ENCODE results near the gene DAP. TPM values are rescaled to one million over a fixed set of nuclear protein-coding genes. Genes with fewer than 3 reads are reported as not detected.
A peak's percentile ranks its signal among the peaks of the same experiment; 100 is the strongest.

DAP gene
- total and polyA plus RNA-seq, 7 experiments from 2014 or later = 31.9 to 91.6 (median 43.0) TPM

- Histone ChIP-seq H3K36me3 (ENCODE audit: control insufficient read depth in 2 of 3, insufficient read depth in 3 of 3, low read length in 3 of 3) (no peaks in the 10 kb centered on the region), H3K4me1 (ENCODE audit: control insufficient read depth in 2 of 2, insufficient read depth in 2 of 2, low read length in 2 of 2) (peaks cover 13 to 15% of the 10 kb centered on the region in 2 donors), H3K9me3 (ENCODE audit: control insufficient read depth in 2 of 3, low read length in 3 of 3) (no peaks in the 10 kb centered on the region), H3K27me3 (ENCODE audit: control insufficient read depth in 2 of 2, insufficient read depth in 2 of 2, low read length in 2 of 2) (no peaks in the 10 kb centered on the region), H3K27ac (ENCODE audit: low read depth, low read length) (peak overlapping the region; percentile 81), H3K4me3 (ENCODE audit: low read length) (peak overlapping the region; percentile 73)
- Mint-ChIP-seq H3K27ac (peak overlapping the region; percentile 76 to 94 (median 87)), H3K27me3 (peaks cover 0 to 16% (median 0%) of the 10 kb centered on the region in 5 donors), H3K9me3 (no peaks in the 10 kb centered on the region), H3K36me3 (peaks cover 0 to 8% (median 0%) of the 10 kb centered on the region in 5 donors), H3K4me3 (peak overlapping the region; percentile 35 to 96 (median 82)), H3K4me1 (peaks cover 14 to 52% (median 47%) of the 10 kb centered on the region in 7 donors)
- intact Hi-C loops (cut with micrococcal nuclease) = loop anchor here (1.0 to 5.0 kb wide), 6 partner anchors 60 to 512 kb away; partner anchors contain the start of genes ANKRD33B (in 2 of the 2), CCT5 (in 2 of the 2), MARCHF6 (in 1 of the 2) and ROPN1L (in 1 of the 2)
- ChIA-PET POLR2A (interaction anchor here (1.2 kb wide), 1 partner anchor 409 kb away, joined by 4 read pairs; the partner anchor contains the start of gene MARCHF6), CTCF (no interaction called here)
- peak in 1 of 9 donors; percentile 8 for DNase-seq
- ATAC-seq = no peak
Measured at GRCh38 chr5:10761933-10762775, 1.1 kb upstream of the DAP start.

DNA sequence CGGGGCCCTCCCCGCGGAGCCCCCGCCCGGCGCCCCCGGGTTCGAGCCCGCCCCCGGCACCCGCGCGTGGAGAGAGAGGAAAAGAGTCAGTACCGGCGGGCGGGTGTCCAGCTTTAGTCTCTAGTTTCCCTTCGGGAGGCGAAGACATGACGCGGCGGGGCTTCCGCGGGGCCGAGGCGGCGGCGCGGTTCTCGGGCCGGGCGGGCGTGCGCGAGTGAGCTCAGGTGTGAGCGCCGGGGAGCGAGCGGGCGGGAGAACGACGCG is 181 bp downstream of the DAP start:
- Histone ChIP-seq H3K4me3 (ENCODE audit: low read length) (peak overlapping the region; percentile 70), H3K4me1 (ENCODE audit: control insufficient read depth in 2 of 2, insufficient read depth in 2 of 2, low read length in 2 of 2) (peaks cover 15 to 18% of the 10 kb centered on the region in 2 donors), H3K27me3 (ENCODE audit: control insufficient read depth in 2 of 2, insufficient read depth in 2 of 2, low read length in 2 of 2) (no peaks in the 10 kb centered on the region), H3K27ac (ENCODE audit: low read depth, low read length) (peak overlapping the region; percentile 83), H3K9me3 (ENCODE audit: control insufficient read depth in 2 of 3, low read length in 3 of 3) (no peaks in the 10 kb centered on the region), H3K36me3 (ENCODE audit: control insufficient read depth in 2 of 3, insufficient read depth in 3 of 3, low read length in 3 of 3) (no peaks in the 10 kb centered on the region)
- ChIA-PET CTCF (no interaction called here), POLR2A (interaction anchor here (1.3 kb wide), 1 partner anchor 59 kb away, joined by 3 read pairs; no protein-coding TSS in a partner anchor)
- intact Hi-C loops (cut with micrococcal nuclease) = loop anchor here (1.0 to 5.0 kb wide), 7 partner anchors 59 to 511 kb away; partner anchors contain the start of genes ANKRD33B (in 2 of the 2), CCT5 (in 2 of the 2), MARCHF6 (in 1 of the 2) and ROPN1L (in 1 of the 2)
- DNase-seq (no peak), ATAC-seq (no peak)
- Mint-ChIP-seq H3K9me3 (no peaks in the 10 kb centered on the region), H3K4me3 (peak overlapping the region in 9 of 10 donors; percentile 24 to 96 (median 60)), H3K27me3 (peaks cover 0 to 11% (median 0%) of the 10 kb centered on the region in 5 donors), H3K4me1 (peaks cover 15 to 65% (median 59%) of the 10 kb centered on the region in 7 donors), H3K36me3 (peaks cover 0 to 8% (median 0%) of the 10 kb centered on the region in 5 donors), H3K27ac (peak overlapping the region in 3 of 9 donors; percentile 15 to 84 (median 69))

DNA sequence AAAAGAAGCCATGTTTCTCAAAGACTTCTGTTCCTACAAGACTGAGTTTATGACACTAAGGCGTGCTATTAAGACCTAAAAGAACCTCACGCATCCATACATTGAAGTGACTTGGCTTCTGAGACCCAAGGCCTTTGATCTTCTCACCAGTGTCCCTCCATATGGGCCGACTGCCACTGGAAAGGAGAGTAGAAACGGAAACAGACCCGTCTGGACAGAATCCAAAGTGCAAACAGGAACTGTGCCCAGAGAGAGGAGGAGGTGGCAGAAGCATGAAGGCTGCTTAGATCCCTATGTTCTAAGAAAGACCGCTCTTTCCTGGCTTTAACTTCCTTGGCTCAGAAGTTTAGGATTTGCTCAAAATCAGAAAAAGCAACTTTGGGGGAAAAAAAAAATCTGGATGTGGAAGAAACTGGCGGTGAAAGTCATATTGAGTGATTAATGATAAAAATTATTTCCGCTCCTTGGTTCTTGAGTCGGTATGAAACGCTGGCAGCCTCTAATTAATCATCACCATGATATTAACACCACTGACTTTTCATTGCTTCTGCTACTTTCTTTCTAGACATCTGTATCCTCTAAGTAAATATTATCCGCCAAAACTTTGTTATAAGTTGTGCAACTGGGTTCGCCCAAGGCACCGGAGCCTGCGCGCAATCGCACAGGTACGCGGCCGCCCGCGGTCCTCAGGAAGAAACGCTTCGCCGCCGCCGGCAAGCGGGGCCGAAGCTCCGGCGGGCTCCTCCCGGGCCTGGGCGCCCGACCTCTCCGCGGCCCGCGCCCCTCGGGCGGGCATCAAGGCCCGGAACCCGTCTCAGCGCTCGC is 726 bp downstream of the DAP start:
- no peaks in the 10 kb centered on the region for H3K27me3 ChIP-seq (ENCODE audit: control insufficient read depth in 2 of 2, insufficient read depth in 2 of 2, low read length in 2 of 2)
- ChIA-PET POLR2A (interaction anchor here (1.3 kb wide), 1 partner anchor 58 kb away, joined by 3 read pairs; no protein-coding TSS in a partner anchor), CTCF (no interaction called here)
- Mint-ChIP-seq H3K4me3 (peak overlapping the region; percentile 89 to 96 (median 92)), H3K27me3 (peaks cover 0 to 11% (median 0%) of the 10 kb centered on the region in 5 donors), H3K4me1 (peaks cover 18 to 71% (median 64%) of the 10 kb centered on the region in 7 donors), H3K36me3 (peaks cover 0 to 12% (median 5%) of the 10 kb centered on the region in 5 donors), H3K27ac (peak overlapping the region; percentile 69 to 97 (median 82)), H3K9me3 (no peaks in the 10 kb centered on the region)
- peak overlapping the region; percentile 83 for H3K27ac ChIP-seq (ENCODE audit: low read depth, low read length)
- peaks cover 15 to 18% of the 10 kb centered on the region in 2 donors for H3K4me1 ChIP-seq (ENCODE audit: control insufficient read depth in 2 of 2, insufficient read depth in 2 of 2, low read length in 2 of 2)
- H3K36me3 ChIP-seq (ENCODE audit: control insufficient read depth in 2 of 3, insufficient read depth in 3 of 3, low read length in 3 of 3) = no peaks in the 10 kb centered on the region
- intact Hi-C loops (cut with micrococcal nuclease) = loop anchor here (1.0 to 5.0 kb wide), 4 partner anchors 58 to 320 kb away; partner anchors contain the start of gene ROPN1L (in 1 of the 2)
- peak; percentile 19 for ATAC-seq
- peak in 1 of 9 donors; percentile 7 for DNase-seq
- H3K9me3 ChIP-seq (ENCODE audit: control insufficient read depth in 2 of 3, low read length in 3 of 3) = no peaks in the 10 kb centered on the region
- H3K4me3 ChIP-seq (ENCODE audit: low read length) = peak overlapping the region; percentile 70

GRCh38 chr5:10759111-10759510 is 1.9 kb downstream of the DAP start:
- H3K27me3 Mint-ChIP-seq = peaks cover 0 to 7% (median 0%) of the 10 kb centered on the region in 5 donors
- Histone ChIP-seq H3K4me3 (ENCODE audit: low read length) (no peak overlapping the region), H3K9me3 (ENCODE audit: control insufficient read depth in 2 of 3, low read length in 3 of 3) (no peaks in the 10 kb centered on the region), H3K27ac (ENCODE audit: low read depth, low read length) (no peak overlapping the region), H3K36me3 (ENCODE audit: control insufficient read depth in 2 of 3, insufficient read depth in 3 of 3, low read length in 3 of 3) (peaks cover 0 to 6% (median 0%) of the 10 kb centered on the region in 3 experiments), H3K4me1 (ENCODE audit: control insufficient read depth in 2 of 2, insufficient read depth in 2 of 2, low read length in 2 of 2) (peaks cover 15 to 18% of the 10 kb centered on the region in 2 donors), H3K27me3 (ENCODE audit: control insufficient read depth in 2 of 2, insufficient read depth in 2 of 2, low read length in 2 of 2) (no peaks in the 10 kb centered on the region)
- CTCF ChIA-PET = no interaction called here
- H3K9me3 Mint-ChIP-seq = no peaks in the 10 kb centered on the region
- H3K27ac Mint-ChIP-seq = peak overlapping the region in 5 of 9 donors; percentile 33 to 83 (median 63)
- peaks cover 8 to 22% (median 11%) of the 10 kb centered on the region in 5 donors for H3K36me3 Mint-ChIP-seq
- intact Hi-C loops (cut with micrococcal nuclease) = no loop called here
- ATAC-seq (no peak), DNase-seq (no peak)
- peaks cover 28 to 83% (median 72%) of the 10 kb centered on the region in 7 donors for H3K4me1 Mint-ChIP-seq
- H3K4me3 Mint-ChIP-seq = peak overlapping the region; percentile 27 to 96 (median 82)
- POLR2A ChIA-PET = no interaction called here

- ChIA-PET POLR2A (no interaction called here), CTCF (no interaction called here)
- Mint-ChIP-seq H3K4me3 (peak overlapping the region in 8 of 10 donors; percentile 1 to 96 (median 30)), H3K4me1 (peaks cover 34 to 88% (median 76%) of the 10 kb centered on the region in 7 donors), H3K27me3 (peaks cover 0 to 2% (median 0%) of the 10 kb centered on the region in 5 donors), H3K36me3 (peaks cover 8 to 33% (median 19%) of the 10 kb centered on the region in 5 donors), H3K27ac (peak overlapping the region in 4 of 9 donors; percentile 21 to 84 (median 64)), H3K9me3 (no peaks in the 10 kb centered on the region)
- no peaks in the 10 kb centered on the region for H3K27me3 ChIP-seq (ENCODE audit: control insufficient read depth in 2 of 2, insufficient read depth in 2 of 2, low read length in 2 of 2)
- peaks cover 15 to 18% of the 10 kb centered on the region in 2 donors for H3K4me1 ChIP-seq (ENCODE audit: control insufficient read depth in 2 of 2, insufficient read depth in 2 of 2, low read length in 2 of 2)
- intact Hi-C loops (cut with micrococcal nuclease) = no loop called here
- H3K36me3 ChIP-seq (ENCODE audit: control insufficient read depth in 2 of 3, insufficient read depth in 3 of 3, low read length in 3 of 3) = peaks cover 0 to 13% (median 0%) of the 10 kb centered on the region in 3 experiments
- no peak for DNase-seq
- no peak overlapping the region for H3K27ac ChIP-seq (ENCODE audit: low read depth, low read length)
- ATAC-seq = no peak
- H3K4me3 ChIP-seq (ENCODE audit: low read length) = no peak overlapping the region
- H3K9me3 ChIP-seq (ENCODE audit: control insufficient read depth in 2 of 3, low read length in 3 of 3) = no peaks in the 10 kb centered on the region
Measured at GRCh38 chr5:10757922-10758555, 3.0 kb downstream of the DAP start.

DNA sequence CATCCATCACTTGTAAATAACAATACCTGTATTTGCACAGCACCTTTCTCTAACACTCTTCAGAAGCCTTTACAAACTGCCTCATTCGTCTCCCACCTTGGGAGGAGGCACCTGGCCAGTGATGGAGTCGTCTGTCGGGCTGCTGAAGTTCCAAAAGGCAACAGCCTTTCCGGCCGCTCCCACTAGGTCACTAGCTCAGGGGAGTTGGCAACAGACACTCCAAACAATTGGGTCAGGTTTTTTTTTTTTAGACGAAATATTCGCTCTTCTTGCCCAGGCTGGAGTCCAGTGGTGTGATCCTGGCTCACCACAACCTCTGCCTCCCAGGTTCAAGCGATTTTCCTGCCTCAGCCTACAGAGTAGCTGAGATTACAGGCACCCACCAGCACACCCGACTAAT is 4.0 kb downstream of the DAP start:
- H3K4me3 Mint-ChIP-seq = peak overlapping the region in 1 of 10 donors; percentile 46
- peaks cover 8 to 35% (median 19%) of the 10 kb centered on the region in 5 donors for H3K36me3 Mint-ChIP-seq
- CTCF ChIA-PET = no interaction called here
- Histone ChIP-seq H3K27me3 (ENCODE audit: control insufficient read depth in 2 of 2, insufficient read depth in 2 of 2, low read length in 2 of 2) (no peaks in the 10 kb centered on the region), H3K27ac (ENCODE audit: low read depth, low read length) (no peak overlapping the region), H3K9me3 (ENCODE audit: control insufficient read depth in 2 of 3, low read length in 3 of 3) (no peaks in the 10 kb centered on the region), H3K4me1 (ENCODE audit: control insufficient read depth in 2 of 2, insufficient read depth in 2 of 2, low read length in 2 of 2) (peaks cover 15 to 18% of the 10 kb centered on the region in 2 donors), H3K4me3 (ENCODE audit: low read length) (no peak overlapping the region), H3K36me3 (ENCODE audit: control insufficient read depth in 2 of 3, insufficient read depth in 3 of 3, low read length in 3 of 3) (peaks cover 0 to 20% (median 0%) of the 10 kb centered on the region in 3 experiments)
- DNase-seq (no peak), ATAC-seq (no peak)
- intact Hi-C loops (cut with micrococcal nuclease) = no loop called here
- no peaks in the 10 kb centered on the region for H3K27me3 Mint-ChIP-seq
- no peaks in the 10 kb centered on the region for H3K9me3 Mint-ChIP-seq
- H3K27ac Mint-ChIP-seq = peak overlapping the region in 1 of 9 donors; percentile 14
- peaks cover 29 to 78% (median 66%) of the 10 kb centered on the region in 7 donors for H3K4me1 Mint-ChIP-seq
- POLR2A ChIA-PET = no interaction called here

Data from naive thymus-derived CD4-positive, alpha-beta T cell (primary cell).